HepG2 (cell line): ENCODE results near the gene CTNNBIP1. TPM values are rescaled to one million over a fixed set of nuclear protein-coding genes. Genes with fewer than 3 reads are reported as not detected.

ENCODE experiments used
- ARID2 ChIP-seq: sonication (generic); formaldehyde crosslinking; IDR thresholded peaks from 2 replicates; pipeline ENCODE4 v1.8.1; 2022; ENCODE audit warnings: mild to moderate bottlenecking, missing genetic modification reagents, borderline replicate concordance
- ATF7-NPFF ChIP-seq: sonication (generic); formaldehyde crosslinking; IDR thresholded peaks from 2 replicates; pipeline ENCODE4 v1.8.1; 2023; ENCODE audit warnings: mild to moderate bottlenecking, low read depth, missing genetic modification reagents, moderate library complexity
- E2F5 ChIP-seq: sonication (generic); formaldehyde crosslinking; conservative IDR thresholded peaks from 2 replicates; pipeline ENCODE4 v1.4.0; 2020; ENCODE audit warnings: missing genetic modification reagents
- EED ChIP-seq: sonication (generic); formaldehyde crosslinking; IDR thresholded peaks from 2 replicates; pipeline ENCODE4 v1.5.0; 2020; ENCODE audit warnings: mild to moderate bottlenecking, missing genetic modification reagents
- GZF1 ChIP-seq: sonication (generic); formaldehyde crosslinking; IDR thresholded peaks from 2 replicates; pipeline ENCODE4 v1.5.1; 2020; ENCODE audit warnings: mild to moderate bottlenecking, missing genetic modification reagents
- HMG20A ChIP-seq: IDR thresholded peaks from 2 replicates; pipeline ENCODE4 v1.6.1; 2016; ENCODE audit warnings: borderline replicate concordance
- HNRNPLL ChIP-seq: fragments of 200-400 bp; formaldehyde crosslinking; IDR thresholded peaks from 2 replicates; pipeline ENCODE4 v1.6.1; 2017; ENCODE audit warnings: mild to moderate bottlenecking, low read depth, low read length; ENCODE audit not compliant: poor library complexity, severe bottlenecking
- MED1 ChIP-seq: sonication (generic); formaldehyde crosslinking; IDR thresholded peaks from 2 replicates; pipeline ENCODE4 v1.4.0; 2020; ENCODE audit warnings: missing genetic modification reagents
- NFE2L1 ChIP-seq: sonication (generic); formaldehyde crosslinking; IDR thresholded peaks from 2 replicates; pipeline ENCODE4 v1.4.0; 2020; ENCODE audit warnings: missing genetic modification reagents, mild to moderate bottlenecking, borderline replicate concordance
- PHF5A ChIP-seq: IDR thresholded peaks from one replicate; pipeline ENCODE4 v1.6.1; 2018; ENCODE audit warnings: low read depth, missing genetic modification reagents; ENCODE audit not compliant: unreplicated experiment
- PITX1 ChIP-seq: sonication (generic); formaldehyde crosslinking; IDR thresholded peaks from 2 replicates; pipeline ENCODE4 v1.5.1; 2020; ENCODE audit warnings: mild to moderate bottlenecking, missing genetic modification reagents
- PRMT3 ChIP-seq: sonication (generic); formaldehyde crosslinking; IDR thresholded peaks from 2 replicates; pipeline ENCODE4 v1.8.1; 2022; ENCODE audit warnings: low read depth, mild to moderate bottlenecking, moderate library complexity, missing genetic modification reagents, borderline replicate concordance
- SETDB1 ChIP-seq: sonication (generic); formaldehyde crosslinking; IDR thresholded peaks from 2 replicates; pipeline ENCODE4 v1.5.1; 2020; ENCODE audit warnings: missing genetic modification reagents, mild to moderate bottlenecking, borderline replicate concordance
- SIN3A ChIP-seq: IDR thresholded peaks from 2 replicates; pipeline ENCODE4 v1.6.1; 2011; ENCODE audit warnings: low read depth, mild to moderate bottlenecking, control low read depth, low read length, borderline replicate concordance
- SIX1 ChIP-seq: sonication (generic); formaldehyde crosslinking; IDR thresholded peaks from 2 replicates; pipeline ENCODE4 v1.4.0; 2020; ENCODE audit warnings: missing genetic modification reagents, borderline replicate concordance
- SMAD1 ChIP-seq: sonication (generic); formaldehyde crosslinking; IDR thresholded peaks from 2 replicates; pipeline ENCODE4 v1.4.0; 2020; ENCODE audit warnings: missing genetic modification reagents, low read depth, mild to moderate bottlenecking, borderline replicate concordance
- SRY ChIP-seq: sonication (generic); formaldehyde crosslinking; IDR thresholded peaks from 2 replicates; pipeline ENCODE4 v1.8.0; 2022; ENCODE audit warnings: mild to moderate bottlenecking, missing genetic modification reagents
- ZBTB3 ChIP-seq: sonication (generic); formaldehyde crosslinking; IDR thresholded peaks from 2 replicates; pipeline ENCODE4 v1.4.0; 2020; ENCODE audit warnings: low read depth, mild to moderate bottlenecking, moderate library complexity, missing genetic modification reagents, borderline replicate concordance
- ZKSCAN1 ChIP-seq: fragments of 150-350 bp; IDR thresholded peaks from 2 replicates; pipeline ENCODE4 v1.6.1; 2014; ENCODE audit warnings: low read length
- ZNF232 ChIP-seq: sonication (generic); formaldehyde crosslinking; IDR thresholded peaks from 2 replicates; pipeline ENCODE4 v1.4.0; 2020; ENCODE audit warnings: missing genetic modification reagents, borderline replicate concordance
- ZNF550 ChIP-seq: sonication (generic); formaldehyde crosslinking; IDR thresholded peaks from 2 replicates; pipeline ENCODE4 v1.4.0; 2020; ENCODE audit warnings: mild to moderate bottlenecking, missing genetic modification reagents, borderline replicate concordance
- ZNF558 ChIP-seq: sonication (generic); formaldehyde crosslinking; IDR thresholded peaks from 2 replicates; pipeline ENCODE4 v1.9.0; 2022; ENCODE audit warnings: mild to moderate bottlenecking, missing genetic modification reagents, borderline replicate concordance
- ZNF670 ChIP-seq: sonication (generic); formaldehyde crosslinking; IDR thresholded peaks from 2 replicates; pipeline ENCODE4 v1.8.0; 2022; ENCODE audit warnings: mild to moderate bottlenecking, missing genetic modification reagents, borderline replicate concordance
- ZNF878 ChIP-seq: sonication (generic); formaldehyde crosslinking; IDR thresholded peaks from 2 replicates; pipeline ENCODE4 v1.8.1; 2023; ENCODE audit warnings: mild to moderate bottlenecking, missing genetic modification reagents, moderate library complexity
- ZSCAN31 ChIP-seq: sonication (generic); formaldehyde crosslinking; IDR thresholded peaks from 2 replicates; pipeline ENCODE4 v1.5.0; 2020; ENCODE audit warnings: low read depth, mild to moderate bottlenecking, missing genetic modification reagents
- ZSCAN5A ChIP-seq: sonication (generic); formaldehyde crosslinking; IDR thresholded peaks from 2 replicates; pipeline ENCODE4 v1.8.0; 2022; ENCODE audit warnings: mild to moderate bottlenecking, missing genetic modification reagents, borderline replicate concordance
- polyA plus RNA-seq, 8 experiments: library from polyadenylated mRNA; depleted of rRNA in 3 of 8; stranded (reverse) in 7 of 8; unstranded in 1 of 8; fragments of >200 nt; fragmentation: Illumina TruSeq in 4 of 8; extraction: Trizol in 4 of 8; gene quantifications; 2 replicates each; pipeline versions ENCODE4 v1.2.1 to v1.2.3, GENCODE V29; 2011 to 2016; ENCODE audit warnings: low read depth in 4 of 8, missing spikeins in 1 of 8, mixed read lengths in 1 of 8; ENCODE audit not compliant: insufficient read depth in 1 of 8
- total RNA-seq, 5 experiments: library from RNA; depleted of rRNA; stranded (reverse); fragments of >200 nt; fragmentation: Illumina TruSeq; extraction: Trizol; gene quantifications; 2 replicates each; pipeline ENCODE4 v1.2.3, GENCODE V29; 2016; ENCODE audit warnings: low read depth in 1 of 5

CTNNBIP1 gene
- total and polyA plus RNA-seq, 2 of the 13 experiments (the other 11 are each of a cell fraction or from before 2014, with no cell fraction given) = 71.7 to 83.0 TPM

DNA sequence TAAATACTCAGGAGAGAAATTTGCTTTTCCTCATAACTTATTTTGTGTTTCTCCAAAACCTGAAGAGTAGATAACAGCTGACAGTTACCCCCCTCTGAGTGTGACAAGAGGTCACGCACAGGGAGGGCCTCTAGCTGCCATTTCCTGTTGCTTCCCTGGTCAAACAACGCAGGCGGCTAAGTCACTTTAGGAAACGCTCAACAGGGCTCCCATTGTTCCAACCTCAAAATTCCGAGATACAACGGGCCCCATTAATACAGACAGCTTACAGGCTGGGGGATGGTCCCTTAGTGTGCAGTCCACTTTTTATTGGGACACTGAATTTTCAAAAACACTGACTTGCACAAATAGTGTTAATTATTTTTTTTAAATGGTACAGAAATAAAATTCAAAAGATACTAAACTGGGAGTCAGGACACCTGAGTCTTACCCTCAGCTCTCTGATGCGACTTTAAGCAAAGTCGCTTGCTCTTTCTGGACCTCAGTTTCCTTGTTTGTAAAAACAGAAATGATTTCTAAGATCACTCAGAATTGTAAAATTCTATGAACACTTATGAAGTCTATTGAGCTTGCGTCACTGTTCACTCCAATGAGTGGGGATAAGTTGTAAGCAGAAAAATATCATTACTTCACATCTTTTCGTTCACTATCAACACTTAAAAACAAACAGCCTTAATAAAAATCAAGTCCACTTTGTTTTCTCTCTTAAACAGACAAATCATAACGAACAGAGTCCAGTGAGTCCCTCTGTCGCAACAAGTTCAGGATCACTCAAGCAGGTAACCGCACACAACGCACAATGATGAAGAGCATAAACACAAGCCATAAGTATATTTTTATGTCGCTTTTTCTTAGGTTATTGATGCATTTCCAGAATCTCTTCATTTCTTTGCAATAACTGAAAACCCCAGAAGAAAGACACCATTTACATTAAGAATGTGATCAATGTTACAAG is 19.6 kb upstream of the CTNNBIP1 start (continued):
- TF ChIP-seq HNRNPLL (peak; percentile 56), SIX1 (no peak), PHF5A (CRISPR knock-in tag) (peak; percentile 64), PITX1 (CRISPR knock-in tag) (peak; percentile 49; the same call in 1 of the 2 replicates), ZNF550 (CRISPR knock-in tag) (no peak), MED1 (CRISPR knock-in tag) (peak; percentile 95), EED (CRISPR knock-in tag) (no peak), ZNF232 (CRISPR knock-in tag) (peak; percentile 73; the same call in 1 of the 2 replicates), SETDB1 (CRISPR knock-in tag) (no peak), HMG20A (CRISPR knock-in tag) (peak; percentile 70), ZKSCAN1 (no peak), PRMT3 (CRISPR knock-in tag) (no peak), ZNF878 (CRISPR knock-in tag) (peak; percentile 61; the same call in 1 of the 2 replicates), E2F5 (CRISPR knock-in tag) (no peak), ZSCAN5A (CRISPR knock-in tag) (no peak), ZNF558 (CRISPR knock-in tag) (no peak), ATF7-NPFF (no peak), SMAD1 (CRISPR knock-in tag) (no peak), GZF1 (CRISPR knock-in tag) (no peak), SIN3A (no peak), NFE2L1 (no peak), ZBTB3 (CRISPR knock-in tag) (no peak), ZNF670 (CRISPR knock-in tag) (no peak), ZSCAN31 (CRISPR knock-in tag) (no peak), ARID2 (CRISPR knock-in tag) (no peak), SRY (no peak)
